COLO668 (cell line): ENCODE results near the gene TSPAN3.
A peak's percentile ranks its signal among the peaks of the same experiment; 100 is the strongest.

ENCODE experiments used
- DNase-seq: peaks from one replicate; lab custom pipeline; 2025; ENCODE audit not compliant: unreplicated experiment; lab: John Stamatoyannopoulos, UW

TSPAN3 gene

DNA sequence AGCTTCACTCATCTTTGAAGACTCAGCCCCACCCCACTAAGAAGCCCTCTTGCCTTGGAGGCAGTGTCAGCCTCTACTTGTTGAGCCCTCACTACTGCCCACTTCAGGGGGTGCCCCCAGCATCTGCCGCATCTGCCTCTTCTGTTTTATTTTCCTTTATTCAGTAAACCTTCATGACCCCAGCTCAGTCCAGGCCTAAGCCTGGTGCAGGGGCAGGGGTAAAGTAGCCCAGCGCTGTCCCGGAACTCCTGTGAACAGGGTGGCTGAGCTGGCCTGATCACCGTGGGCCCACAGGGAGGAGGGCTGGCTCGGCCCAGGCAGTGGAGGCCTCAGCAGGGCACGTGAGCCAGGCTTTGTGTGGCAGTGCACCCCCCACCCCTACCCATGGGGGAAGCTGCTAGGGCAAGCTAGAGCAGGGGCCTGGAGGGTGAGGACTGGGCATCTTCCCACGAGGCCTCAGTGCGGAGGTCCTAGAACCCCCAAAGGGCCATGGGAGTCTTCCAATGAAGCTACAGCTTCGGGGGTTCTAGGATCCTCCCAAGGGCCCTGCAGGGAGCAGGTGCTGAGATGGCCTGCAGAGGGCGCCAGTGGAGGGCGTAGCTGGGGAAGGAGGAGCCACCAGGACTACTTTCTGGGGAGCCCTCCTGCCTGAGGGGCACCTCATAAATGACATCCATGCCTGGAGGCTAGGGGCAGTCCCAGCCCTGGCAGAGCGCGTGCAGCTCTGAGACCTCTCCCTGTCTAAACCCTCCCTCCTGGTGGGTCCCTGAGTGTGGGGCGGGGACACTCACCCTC lies 36.0 kb downstream of the TSPAN3 start:
- DNase-seq: no peak

DNA sequence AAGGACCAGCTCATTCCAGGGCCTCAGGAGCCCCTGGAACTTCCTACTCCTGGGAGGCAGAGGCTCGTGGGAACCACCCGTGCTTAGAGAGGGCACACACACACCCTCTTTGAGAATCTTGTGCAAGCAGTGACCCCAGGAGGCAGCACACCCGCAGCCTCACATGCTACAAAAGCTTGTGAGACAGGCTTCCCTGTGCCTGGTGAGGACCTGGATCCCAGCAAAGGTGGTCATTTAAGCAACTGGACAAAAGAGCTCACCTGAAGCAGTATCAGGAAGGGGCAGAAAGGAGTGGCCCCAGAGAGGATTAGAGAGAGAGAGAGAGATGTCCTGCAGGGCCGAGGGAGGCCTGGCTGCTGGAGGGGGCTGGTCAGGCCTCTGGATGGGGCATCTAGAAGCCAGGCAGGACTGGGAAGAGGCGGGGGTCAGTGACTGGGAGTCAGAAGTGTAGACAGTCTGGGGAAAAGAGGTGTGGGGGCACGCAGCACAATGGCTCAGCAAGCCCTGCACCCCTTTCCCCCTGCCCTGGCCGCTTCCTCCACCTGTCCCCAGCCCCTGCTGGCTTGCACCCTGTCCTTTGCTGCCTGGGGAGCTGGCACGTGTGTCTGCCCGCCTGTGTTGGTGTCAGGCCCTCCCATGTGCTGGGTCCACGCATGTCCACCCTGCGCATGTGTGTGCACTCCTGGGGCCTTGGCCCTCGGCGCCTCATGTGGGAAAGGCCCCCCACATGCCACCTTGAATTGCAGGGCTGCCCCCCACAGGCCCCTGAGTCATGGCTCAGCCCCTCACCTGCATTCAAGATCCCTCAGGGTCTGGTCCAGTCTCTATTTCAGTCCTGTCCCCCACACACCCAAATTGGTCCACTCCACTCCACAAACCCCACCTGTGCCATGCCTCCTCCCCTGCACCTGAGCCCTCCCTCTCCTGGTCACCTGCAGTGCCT lies 36.9 kb downstream of the TSPAN3 start:
- DNase-seq: no peak

DNA sequence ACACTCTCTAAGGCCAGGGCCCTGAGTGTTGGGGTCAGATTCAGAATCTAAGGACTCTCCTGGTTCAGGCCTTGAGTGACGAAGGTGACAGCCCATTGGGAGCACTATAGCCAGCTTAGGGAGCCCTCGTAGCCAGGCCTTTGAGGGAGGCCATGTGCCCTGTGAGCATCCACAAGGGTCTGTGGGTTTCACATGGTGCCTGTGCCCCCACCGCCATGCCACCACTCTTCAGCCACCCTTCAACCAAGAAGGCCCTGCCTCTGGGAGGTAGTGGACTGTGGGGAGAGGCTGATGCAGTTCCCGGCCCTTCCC lies 37.5 kb downstream of the TSPAN3 start:
- DNase-seq: no peak

DNA sequence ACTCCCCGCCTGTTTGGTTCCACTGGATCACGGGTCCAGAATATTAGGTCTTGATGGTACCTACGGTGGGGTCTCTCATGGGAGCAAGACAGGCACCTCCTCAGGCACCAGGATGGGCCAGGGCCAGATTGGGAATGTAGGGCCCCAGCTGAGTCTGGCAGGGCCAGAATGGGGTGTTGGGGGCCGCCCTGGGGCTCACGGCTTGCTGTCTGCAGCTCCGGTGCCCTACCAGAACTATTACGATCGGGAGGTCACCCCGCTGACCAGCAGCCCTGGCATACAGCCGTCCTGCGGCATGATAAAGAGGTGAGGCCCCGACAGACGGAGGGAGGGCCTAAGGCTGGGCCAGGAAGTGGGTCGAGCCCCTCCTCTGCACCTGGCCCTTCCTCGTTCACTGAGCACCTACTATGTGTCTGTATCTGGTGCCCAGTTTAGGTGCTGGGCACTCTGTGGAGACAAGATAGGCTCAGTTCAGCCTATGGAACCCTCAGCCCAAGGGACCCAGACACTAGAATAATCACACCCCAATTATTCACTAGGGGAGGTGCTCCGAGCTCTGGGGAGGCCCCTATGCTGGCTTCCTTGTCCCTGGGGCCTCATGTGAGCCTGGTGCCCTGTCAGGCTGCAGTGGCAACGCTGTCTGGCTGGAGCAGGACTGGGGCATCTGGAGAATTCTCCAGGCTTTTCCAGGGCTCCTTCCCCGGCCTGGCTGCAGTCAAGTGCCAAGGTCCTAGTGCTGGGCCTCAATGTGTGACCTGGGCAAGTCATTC lies 38.1 kb downstream of the TSPAN3 start:
- DNase-seq: no peak

DNA sequence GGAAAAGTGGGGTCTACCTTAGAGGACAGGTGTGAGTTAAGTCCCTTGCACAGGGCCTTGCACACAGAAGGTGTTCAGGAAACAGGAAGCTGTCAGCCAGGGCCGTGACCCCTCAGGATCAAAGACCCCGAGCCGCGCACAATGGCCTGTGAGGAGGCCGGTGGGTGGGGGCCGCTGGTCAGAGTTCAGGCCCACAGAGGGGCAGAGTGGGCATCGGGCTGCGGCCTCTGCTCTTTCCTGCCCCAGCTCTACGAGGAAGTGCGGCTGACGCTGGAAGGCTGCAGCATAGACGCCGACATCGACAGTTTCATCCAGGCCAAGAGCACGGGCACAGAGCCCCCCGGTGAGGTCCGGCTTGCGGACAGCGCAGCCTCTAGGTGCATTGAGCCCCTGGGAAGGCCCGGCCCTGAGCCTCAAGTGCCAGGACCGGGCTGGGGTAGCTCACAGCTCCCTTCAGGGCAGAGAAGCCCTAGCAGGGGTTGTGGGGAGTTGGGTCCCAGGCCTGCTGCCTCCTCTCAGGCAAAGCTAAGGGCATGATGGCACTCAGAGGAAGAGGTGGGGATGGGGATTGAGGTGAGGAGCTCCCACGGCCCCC lies 38.8 kb downstream of the TSPAN3 start:
- no peak for DNase-seq

DNA sequence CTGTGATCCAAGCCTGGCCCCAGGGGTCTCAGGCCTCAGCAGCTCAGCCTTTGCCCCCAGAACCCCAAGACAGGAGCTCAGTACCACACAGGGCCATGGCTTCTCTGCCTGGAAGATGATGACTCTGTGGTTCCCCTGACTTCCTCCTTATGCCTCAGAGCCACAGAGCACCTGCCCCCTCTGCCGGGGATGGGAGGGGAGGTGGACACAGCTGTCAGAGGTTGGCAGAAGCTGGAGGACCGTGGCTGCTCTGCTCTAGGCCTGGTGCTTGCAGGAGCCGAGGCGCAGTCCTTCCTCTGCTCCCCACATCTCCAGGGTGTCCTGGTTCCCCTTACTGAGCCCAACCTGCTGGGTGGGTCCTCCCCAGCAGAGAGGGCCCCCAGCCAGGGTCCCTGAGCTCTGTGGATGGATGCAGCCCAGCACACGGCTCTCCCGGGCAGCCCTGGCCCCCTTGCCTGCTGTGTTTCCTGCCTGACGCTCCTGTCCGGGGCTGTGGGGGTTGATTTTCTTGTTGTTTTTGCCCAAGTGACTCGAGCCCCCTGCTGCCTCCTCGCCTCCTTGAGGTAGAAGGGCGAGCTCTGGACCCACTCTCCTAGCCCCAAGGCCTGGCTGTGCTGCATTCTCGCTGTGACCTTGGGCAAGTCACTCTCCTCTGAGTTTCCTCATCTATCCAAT lies 39.4 kb downstream of the TSPAN3 start:
- DNase-seq: peak; percentile 69

DNA sequence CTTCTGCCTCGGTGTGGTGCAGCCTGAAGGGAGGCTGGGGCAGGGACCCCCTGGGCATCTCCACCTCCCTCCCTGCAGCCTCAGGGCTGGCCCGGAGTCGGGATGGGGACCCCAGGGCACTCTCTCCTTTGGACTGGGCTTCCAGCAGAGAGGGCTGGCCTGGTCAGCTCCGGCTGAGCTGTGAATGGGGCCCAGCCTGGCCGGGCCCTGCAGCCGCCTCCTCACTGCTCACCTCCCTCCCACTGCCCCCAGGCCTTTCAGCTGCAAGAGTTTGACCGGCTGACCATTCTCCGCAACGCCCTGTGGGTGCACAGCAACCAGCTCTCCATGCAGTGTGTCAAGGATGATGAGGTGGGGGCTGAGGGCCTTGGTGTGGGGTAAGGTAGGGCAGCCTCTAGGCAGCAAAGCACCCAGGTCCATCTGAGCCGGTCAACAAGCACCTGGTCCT lies 40.0 kb downstream of the TSPAN3 start:
- DNase-seq: no peak

DNA sequence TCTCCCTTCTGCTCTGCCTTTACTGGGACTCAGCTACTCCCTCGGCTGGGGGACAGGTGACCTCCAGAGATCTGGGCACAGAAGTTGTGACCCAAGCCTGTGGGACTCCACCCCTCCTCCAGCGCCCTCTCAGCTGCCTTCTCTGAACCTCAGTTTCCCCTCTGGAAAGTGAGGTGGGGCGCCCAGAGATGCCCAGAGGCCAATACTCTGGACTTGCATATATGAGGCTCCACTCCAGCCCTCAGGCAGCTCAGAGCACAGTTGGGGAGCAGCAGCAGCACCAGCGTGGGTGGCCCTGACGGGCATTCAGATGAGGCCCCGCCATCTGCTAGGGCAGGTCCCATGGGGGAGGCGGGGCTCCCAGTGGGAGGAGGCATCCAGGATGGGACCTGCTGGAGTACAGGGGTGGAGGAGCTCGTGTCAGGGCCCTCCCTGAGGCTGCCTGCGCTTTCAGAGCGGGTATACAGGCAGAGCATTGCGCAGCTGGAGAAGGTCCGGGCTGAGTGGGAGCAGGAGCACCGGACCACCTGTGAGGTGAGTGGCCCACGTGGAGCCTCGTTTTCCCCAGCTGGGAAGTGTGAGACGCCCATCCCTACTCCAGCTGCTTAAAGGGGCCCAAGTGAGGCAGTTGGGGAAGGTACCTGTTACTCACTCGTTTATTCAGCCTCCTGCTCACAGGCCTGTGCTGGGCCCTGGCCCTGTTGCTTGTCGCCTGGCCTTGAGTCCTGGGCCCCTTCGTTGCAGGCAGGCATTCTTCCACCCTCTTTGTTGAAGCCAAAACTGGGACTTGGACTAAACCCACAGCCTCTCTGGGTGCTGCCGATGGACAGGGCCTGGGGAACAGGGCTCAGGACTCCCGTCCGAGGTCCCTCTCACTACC lies 40.6 kb downstream of the TSPAN3 start:
- DNase-seq: no peak

DNA sequence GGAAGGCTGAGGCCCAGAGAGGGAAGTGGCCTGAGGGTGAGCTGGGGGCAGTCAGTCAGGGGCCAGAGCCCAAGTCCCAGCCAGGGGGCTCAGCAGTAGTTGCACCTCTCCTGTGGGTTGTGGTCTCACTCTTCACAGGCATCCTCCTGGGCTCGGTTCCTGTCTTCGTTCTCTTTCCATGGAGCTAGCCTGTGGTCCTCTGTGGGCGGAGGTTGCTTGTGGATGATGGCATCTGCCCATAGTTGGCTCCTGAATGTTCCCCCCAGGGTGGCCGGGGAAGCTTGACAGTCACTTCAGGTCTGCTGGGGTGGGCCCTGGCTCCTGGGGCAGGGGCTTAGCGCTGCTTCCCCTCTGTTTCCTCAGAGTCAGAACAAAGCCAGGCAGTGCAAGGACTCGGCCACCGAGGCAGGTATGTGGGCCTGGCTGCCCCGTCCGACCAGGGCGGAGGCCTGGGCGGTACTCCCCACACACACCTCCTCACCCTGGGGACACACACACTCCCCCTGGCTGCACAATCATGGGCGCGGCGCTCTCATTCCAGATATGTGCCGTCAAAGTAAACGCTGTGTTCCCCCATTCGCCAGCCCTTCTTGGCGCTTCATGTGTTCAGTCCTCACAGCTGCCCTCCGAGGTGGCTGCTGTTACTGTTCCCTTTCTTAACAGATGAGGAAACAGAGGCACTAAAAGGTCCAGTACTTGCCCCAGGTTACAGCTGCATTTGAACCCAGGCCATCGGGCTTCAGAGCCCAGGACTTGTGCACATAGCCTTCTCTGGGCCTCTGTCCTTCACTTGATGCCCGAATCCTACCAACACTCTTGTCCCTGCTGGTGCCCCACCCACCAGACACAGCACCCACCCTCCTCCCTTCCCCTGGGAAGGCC lies 41.5 kb downstream of the TSPAN3 start:
- no peak for DNase-seq

DNA sequence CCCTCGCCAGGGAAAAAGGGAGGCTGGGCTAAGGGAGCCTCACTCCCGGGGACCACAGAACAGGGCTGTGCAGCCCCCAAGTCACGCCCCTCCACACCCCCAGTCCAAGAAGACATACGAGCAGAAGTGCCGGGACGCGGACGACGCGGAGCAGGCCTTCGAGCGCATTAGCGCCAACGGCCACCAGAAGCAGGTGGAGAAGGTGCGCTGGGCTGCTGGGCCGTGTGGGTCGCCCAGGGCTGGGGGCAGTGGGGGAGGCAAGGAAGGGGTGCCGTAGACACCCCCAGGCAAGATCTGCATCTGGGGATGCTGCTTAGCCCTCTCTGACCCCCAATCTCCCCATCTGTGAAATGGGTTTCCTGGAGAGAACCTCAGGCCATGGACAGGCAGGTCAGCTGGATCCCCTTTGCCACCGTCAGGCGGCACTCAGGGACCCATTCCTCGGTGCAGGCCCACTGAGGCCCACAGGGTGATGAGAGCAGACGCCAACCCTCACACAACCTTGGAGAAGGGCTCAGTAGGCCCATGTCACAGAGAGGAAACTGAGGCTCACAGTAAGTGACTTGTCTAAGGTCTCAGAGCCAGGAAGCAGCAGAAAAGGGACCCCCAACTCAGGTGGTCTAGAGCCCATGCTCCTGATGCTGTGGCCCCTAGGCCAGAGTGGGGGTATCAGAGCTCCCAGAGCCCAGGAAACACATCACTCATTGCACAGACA lies 42.3 kb downstream of the TSPAN3 start:
- DNase-seq: no peak

DNA sequence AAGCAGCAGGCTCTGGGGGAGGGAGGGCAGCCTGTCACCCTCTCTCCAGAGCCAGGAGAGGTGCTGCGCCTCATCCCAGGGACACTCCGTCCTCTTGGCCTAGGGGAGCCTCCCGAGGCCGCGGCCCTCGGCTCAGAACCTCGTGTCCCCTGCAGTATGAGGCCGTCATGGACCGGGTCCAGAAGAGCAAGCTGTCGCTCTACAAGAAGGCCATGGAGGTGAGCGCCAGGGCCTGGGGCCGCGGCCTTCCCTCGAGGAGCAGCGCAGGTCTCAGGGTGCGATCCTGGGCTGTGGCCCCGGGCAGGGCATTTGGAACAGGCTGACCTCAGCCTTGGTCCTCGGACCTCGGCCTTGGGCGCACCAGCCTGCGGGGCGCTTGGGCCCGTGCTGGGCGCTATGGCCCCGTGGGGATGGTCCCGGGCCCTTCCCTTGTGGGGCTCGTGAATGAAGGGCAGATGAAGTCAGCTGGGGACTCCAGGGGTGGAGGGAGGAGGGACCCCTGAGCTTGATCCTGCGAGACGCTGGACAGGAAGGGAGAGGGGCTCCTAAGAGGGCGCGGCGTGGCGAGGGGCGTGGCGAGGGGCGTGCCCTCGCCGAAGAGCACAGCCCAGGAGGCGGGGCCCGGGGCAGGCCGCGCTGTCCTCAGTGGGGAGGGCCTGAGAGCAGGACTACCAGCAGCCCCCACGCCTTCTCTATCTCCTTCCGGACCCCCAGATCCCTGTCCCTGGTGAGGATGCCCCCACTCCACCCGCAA lies 43.0 kb downstream of the TSPAN3 start:
- no peak for DNase-seq

DNA sequence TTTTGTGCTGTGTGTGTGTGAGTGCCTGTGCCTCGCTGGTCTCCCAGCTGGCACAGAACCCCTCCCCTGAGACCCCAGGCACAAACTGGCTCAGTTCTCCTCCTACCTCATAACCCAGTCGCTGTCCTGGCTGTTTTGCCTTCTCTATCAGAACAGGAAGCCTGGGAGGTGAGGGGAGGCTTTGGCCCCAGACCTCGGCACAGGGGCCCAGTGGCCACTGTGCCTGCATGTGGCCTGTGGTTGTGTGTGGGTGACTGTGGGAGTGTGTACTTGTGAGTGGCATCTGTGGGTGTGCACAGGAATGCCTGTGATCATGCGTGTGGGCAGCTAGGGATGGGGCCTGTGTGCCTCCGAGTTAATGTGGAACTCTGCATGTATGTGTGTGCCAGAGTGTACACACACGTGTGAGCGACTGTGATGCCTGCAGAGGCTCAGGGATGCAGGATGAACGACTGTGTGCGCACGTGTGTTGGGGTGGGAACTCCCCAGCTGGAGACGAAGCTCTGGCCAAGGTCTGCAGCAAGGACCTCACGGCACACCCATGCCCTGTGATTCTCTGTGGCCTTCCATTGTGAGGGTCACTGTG lies 43.7 kb downstream of the TSPAN3 start:
- no peak for DNase-seq

DNA sequence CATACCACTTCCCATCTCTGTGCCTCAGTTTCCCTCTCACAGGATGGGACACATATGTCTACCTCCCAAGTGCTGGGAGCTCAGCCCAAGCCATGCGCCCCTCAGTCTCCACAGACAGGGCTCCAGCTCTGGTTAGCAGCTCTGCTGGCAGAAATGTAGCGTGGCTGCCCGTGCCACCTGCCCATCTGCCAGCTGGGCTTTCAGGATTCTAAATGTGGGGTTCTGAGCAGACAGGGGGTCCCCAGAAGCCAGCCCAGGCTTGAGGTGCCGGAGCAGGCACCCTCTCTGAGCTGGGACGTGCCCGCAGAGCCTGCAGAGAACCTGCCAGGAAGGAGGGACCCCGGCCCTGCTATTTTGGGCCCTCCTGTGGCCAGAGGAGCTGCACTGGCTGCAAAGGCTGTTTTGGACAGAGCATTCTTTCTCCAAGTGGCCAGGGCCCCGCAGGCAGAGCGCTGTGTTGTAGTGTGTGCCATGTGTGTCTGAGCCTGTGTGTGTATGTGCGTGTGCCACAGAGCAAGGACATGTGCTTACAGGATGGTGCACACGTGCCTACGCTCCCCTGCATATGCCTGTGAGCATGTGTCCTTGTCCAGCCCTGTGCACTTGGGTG lies 44.3 kb downstream of the TSPAN3 start:
- no peak for DNase-seq

DNA sequence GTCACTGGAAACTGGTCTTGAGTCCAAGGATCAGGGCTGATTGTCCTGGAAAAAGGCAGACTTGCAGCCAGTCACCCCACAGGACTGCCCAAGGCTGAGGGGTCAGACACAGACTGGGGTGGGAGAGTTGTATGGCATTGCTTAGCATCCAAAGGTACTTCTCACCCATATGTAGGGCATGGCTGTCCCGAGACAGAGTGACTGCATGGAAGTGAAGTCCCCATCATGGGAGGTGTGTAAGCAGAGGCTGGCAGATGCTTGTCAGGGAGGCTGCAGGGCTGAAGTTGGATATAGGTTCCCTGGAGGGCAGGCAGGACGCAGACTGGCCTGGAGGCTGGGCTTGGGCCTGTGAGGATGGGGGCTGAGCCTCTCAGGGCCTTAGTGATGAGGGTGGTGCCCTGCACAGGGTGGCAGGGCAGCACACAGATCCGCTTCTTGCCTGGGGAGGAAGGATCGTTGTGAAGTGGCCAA lies 44.9 kb downstream of the TSPAN3 start:
- no peak for DNase-seq

DNA sequence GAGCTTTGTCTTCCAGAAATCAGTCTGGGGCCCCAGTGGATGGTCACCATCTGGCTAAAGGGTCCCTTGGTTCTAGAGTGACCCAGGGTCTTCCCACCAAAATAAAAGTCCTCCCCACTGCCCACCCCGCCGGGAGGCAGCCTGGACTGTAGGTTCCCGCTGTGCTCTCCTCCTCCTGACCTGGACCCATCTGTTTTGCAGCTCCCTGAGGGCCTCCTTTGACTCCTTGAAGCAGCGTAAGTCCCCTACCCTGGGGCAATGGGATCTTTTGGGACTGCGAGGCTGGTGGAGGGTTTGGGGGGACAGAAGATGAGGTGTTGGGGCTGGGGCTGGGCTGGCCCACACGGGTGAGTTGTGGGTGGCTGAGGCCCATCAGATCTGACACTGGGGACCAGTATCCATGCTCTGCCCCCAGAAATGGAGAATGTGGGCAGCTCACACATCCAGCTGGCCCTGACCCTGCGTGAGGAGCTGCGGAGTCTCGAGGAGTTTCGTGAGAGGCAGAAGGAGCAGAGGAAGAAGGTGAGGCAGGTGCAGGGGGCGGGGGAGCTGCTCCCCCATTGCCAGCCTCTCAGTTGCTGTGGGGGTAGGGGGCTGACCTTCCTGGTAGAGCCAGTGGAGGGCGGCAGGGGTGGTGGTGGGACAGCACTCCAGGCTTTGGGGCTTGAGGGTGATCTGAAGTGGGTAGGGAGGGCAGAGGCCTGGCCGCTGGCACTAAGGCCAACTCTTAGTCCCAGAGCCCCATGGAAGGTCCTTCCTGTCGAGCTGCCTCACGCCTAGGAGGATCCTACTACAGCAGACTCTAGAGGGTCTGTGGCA lies 45.6 kb downstream of the TSPAN3 start:
- no peak for DNase-seq
